ENCODE results near the gene SEMA4D.

GRCh38 chr9:89421595-89421994, 76.3 kb downstream of the SEMA4D start:
- TF ChIP-seq CTCF (IDR thresholded peaks at IDR 0.05): no peak
- TF ChIP-seq POLR2AphosphoS5 (IDR thresholded peaks at IDR 0.05): no peak

Data from prostate gland (tissue), 2 donors.